Measurements from ENCODE around the gene MCM6.

- TF ChIP-seq, protein P1, sequence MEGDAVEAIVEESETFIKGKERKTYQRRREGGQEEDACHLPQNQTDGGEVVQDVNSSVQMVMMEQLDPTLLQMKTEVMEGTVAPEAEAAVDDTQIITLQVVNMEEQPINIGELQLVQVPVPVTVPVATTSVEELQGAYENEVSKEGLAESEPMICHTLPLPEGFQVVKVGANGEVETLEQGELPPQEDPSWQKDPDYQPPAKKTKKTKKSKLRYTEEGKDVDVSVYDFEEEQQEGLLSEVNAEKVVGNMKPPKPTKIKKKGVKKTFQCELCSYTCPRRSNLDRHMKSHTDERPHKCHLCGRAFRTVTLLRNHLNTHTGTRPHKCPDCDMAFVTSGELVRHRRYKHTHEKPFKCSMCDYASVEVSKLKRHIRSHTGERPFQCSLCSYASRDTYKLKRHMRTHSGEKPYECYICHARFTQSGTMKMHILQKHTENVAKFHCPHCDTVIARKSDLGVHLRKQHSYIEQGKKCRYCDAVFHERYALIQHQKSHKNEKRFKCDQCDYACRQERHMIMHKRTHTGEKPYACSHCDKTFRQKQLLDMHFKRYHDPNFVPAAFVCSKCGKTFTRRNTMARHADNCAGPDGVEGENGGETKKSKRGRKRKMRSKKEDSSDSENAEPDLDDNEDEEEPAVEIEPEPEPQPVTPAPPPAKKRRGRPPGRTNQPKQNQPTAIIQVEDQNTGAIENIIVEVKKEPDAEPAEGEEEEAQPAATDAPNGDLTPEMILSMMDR (IDR thresholded peaks at IDR 0.05 in 4 of 5, conservative IDR thresholded peaks at IDR 0.05 in 1 of 5), result no peak
- no peak for TF ChIP-seq POLR2A (IDR thresholded peaks at IDR 0.05)
These were observed 30.2 kb downstream of the MCM6 start for GRCh38 chr2:135845997-135846396.

Data from gastrocnemius medialis (tissue), 4 donors.